Posterior vena cava (tissue), 2 donors: ENCODE measurements around the gene BBC3. TPM values are rescaled to one million over a fixed set of nuclear protein-coding genes. Genes with fewer than 3 reads are reported as not detected.

Experiments
- DNase-seq: peaks from one replicate; pipeline ENCODE4 v3.0.0-alpha.2; 2020; ENCODE audit warnings: low spot score
- intact Hi-C, 2 donors: fragments of 100-400 bp; cut with DNase I; formaldehyde crosslinking; loops; one replicate each; pipeline versions ENCODE4 v1.14.1 to v1.14.2; 2022 to 2023
- microRNA-seq, 2 donors: library from miRNA; unstranded; fragments of <30 nt; microRNA quantifications; one replicate each; pipeline ENCODE4 v1.2.0, GENCODE V29; 2020 to 2021; ENCODE audit warnings: borderline microRNAs expressed in 2 of 2
- total RNA-seq, 2 donors: library from RNA; stranded (reverse); fragmentation: NEBNext Ultra II Directional; extraction: Animal tissue kit (Norgen Biotek cat#: 25700); gene quantifications; one replicate each; pipeline ENCODE4 v1.2.1, GENCODE V29; 2021
- donor health status: DM: yes; HTN: yes; CAD: no.
- donor health status: DM: yes; HTN: yes; CAD: no.

The BBC3 gene
- total RNA-seq, 2 donors from 2014 or later: 3.7 to 4.2 TPM

DNA sequence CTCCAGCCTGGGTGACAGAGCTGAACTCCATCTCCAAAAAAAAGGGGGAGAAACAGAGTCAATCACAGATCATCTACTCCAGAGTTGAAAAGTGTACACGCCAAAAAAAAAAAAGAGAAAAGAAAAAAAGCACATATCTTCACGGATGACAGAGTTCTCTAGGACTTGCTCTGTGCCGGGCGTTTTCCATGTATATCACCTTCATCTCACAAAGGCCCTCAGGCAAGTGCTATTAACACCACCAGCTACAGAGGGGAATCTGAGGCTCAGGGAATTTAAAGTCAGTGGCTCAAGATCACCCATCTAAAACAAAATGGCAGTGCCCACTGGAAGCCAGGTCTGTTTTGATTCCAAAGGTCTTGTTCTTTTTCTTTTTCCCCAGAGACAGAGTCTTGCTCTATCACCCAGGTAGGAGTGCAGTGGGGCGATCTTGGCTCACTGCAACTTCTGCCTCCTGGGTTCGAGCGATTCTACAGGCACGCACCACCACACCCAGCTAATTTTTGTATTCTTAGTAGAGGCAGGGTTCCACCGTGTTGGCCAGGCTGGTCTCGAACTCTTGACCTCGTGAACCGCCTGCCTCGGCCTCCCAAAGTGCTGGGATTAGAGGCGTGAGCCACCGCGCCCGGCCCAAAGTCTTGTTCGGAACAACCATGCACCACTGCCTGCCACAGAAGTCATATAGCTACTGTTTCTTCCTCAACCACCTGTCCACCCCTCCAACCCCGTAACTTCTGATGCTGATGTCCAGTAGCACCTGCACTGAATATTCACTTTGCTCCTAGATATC is 58.1 kb downstream of the BBC3 start:
- DNase-seq: no peak
- intact Hi-C loops: no loop called here

Small RNAs within 50 kb of the gene (microRNA-seq; reads per million reads assigned to microRNA genes)
- 0 reads per million in 2 donors for gene MIR3190
- 0 reads per million in 2 donors for gene MIR3191

Other genes starting within 250 kb of the BBC3 start
- gene NPAS1, start 211.4 kb downstream of the BBC3 start, total RNA-seq: under 1 TPM; 0.38 to 0.74 TPM
- 10 to 100 TPM; 23.8 to 25.2 TPM for gene TMEM160, start 182.6 kb downstream of the BBC3 start, total RNA-seq
- gene ZC3H4, start 117.4 kb downstream of the BBC3 start, total RNA-seq: 10 to 100 TPM; 33.6 to 39.5 TPM
- 10 to 100 TPM; 55.9 to 57.4 TPM for gene SAE1, start 100.4 kb downstream of the BBC3 start, total RNA-seq
- 10 to 100 TPM; 31.6 to 33.5 TPM for gene CCDC9, start 25.3 kb upstream of the BBC3 start, total RNA-seq
- gene INAFM1, start 43.7 kb upstream of the BBC3 start, total RNA-seq: 10 to 100 TPM; 28.2 to 38.6 TPM
- 10 to 100 TPM; 30.6 to 33.4 TPM for gene C5AR1, start 78.7 kb upstream of the BBC3 start, total RNA-seq
- 1 to 10 TPM; 2.7 to 8.2 TPM for gene C5AR2, start 101.0 kb upstream of the BBC3 start, total RNA-seq
- 1 to 10 TPM; 7.7 to 7.9 TPM for gene DHX34, start 118.1 kb upstream of the BBC3 start, total RNA-seq
- gene MEIS3, start 188.3 kb upstream of the BBC3 start, total RNA-seq: 10 to 100 TPM; 24.3 to 26.0 TPM
- gene SLC8A2, start 240.7 kb upstream of the BBC3 start, total RNA-seq: under 1 TPM; 0.56 to 0.67 TPM